ENCODE measurements around the gene SPRR2B. TPM values are rescaled to one million over a fixed set of nuclear protein-coding genes. Genes with fewer than 3 reads are reported as not detected.

Gene SPRR2B
- total RNA-seq, 1 donor from 2014 or later: not detected

Other genes with a start within 250 kb of the SPRR2B start
- gene LCE1A, start 244.1 kb downstream of the SPRR2B start, total RNA-seq: not detected in 3 replicates
- not detected in 3 replicates for gene LCE6A, start 228.8 kb downstream of the SPRR2B start, total RNA-seq
- gene LCE7A, start 211.6 kb downstream of the SPRR2B start, total RNA-seq: not detected in 3 replicates
- not detected in 3 replicates for gene SMCP, start 193.3 kb downstream of the SPRR2B start, total RNA-seq
- gene IVL, start 163.1 kb downstream of the SPRR2B start, total RNA-seq: 0.11 to 0.34 TPM (median 0.27 TPM) in 3 replicates
- not detected in 3 replicates for gene SPRR5, start 124.4 kb downstream of the SPRR2B start, total RNA-seq
- gene SPRR4, start 101.0 kb downstream of the SPRR2B start, total RNA-seq: not detected in 3 replicates
- not detected in 3 replicates for gene SPRR1A, start 87.5 kb downstream of the SPRR2B start, total RNA-seq
- gene SPRR3, start 69.9 kb downstream of the SPRR2B start, total RNA-seq: not detected in 3 replicates
- not detected in 3 replicates for gene SPRR1B, start 40.4 kb downstream of the SPRR2B start, total RNA-seq
- not detected in 3 replicates for gene SPRR2D, start 30.5 kb downstream of the SPRR2B start, total RNA-seq
- not detected in 3 replicates for gene SPRR2A, start 14.1 kb downstream of the SPRR2B start, total RNA-seq
- 1.2 to 1.9 TPM (median 1.9 TPM) in 3 replicates for gene SPRR2E, start 22.9 kb upstream of the SPRR2B start, total RNA-seq
- gene SPRR2F, start 41.9 kb upstream of the SPRR2B start, total RNA-seq: 54.4 to 65.0 TPM (median 56.6 TPM) in 3 replicates
- not detected in 3 replicates for gene SPRR2G, start 79.3 kb upstream of the SPRR2B start, total RNA-seq
- not detected in 3 replicates for gene LELP1, start 131.8 kb upstream of the SPRR2B start, total RNA-seq
- not detected in 3 replicates for gene PRR9, start 146.0 kb upstream of the SPRR2B start, total RNA-seq
- not detected in 3 replicates for gene LORICRIN, start 188.1 kb upstream of the SPRR2B start, total RNA-seq
- not detected in 3 replicates for gene PGLYRP3, start 241.3 kb upstream of the SPRR2B start, total RNA-seq